GM12878 (cell line): ENCODE measurements around the gene RPL27. TPM values are rescaled to one million over a fixed set of nuclear protein-coding genes. Genes with fewer than 3 reads are reported as not detected.

ENCODE experiments used
- CBX5 ChIP-seq: sonication (generic); IDR thresholded peaks from 2 replicates; pipeline ENCODE4 v1.6.1; 2016; ENCODE audit warnings: low read depth, moderate library complexity, mild to moderate bottlenecking, inconsistent platforms
- DPF2 ChIP-seq: fragments of 450-650 bp; IDR thresholded peaks from 2 replicates; pipeline ENCODE4 v1.6.1; 2017; ENCODE audit warnings: mild to moderate bottlenecking
- GABPA ChIP-seq: IDR thresholded peaks from 2 replicates; pipeline ENCODE4 v1.6.1; 2014; ENCODE audit warnings: antibody characterized with exemption, low read depth, mild to moderate bottlenecking, inconsistent platforms
- IKZF1 ChIP-seq: fragments of 450-650 bp; conservative IDR thresholded peaks from 2 replicates; pipeline ENCODE4 v1.6.1; 2017; ENCODE audit warnings: antibody characterized with exemption, mild to moderate bottlenecking
- KLF5 ChIP-seq: fragments of 450-650 bp; IDR thresholded peaks from 2 replicates; pipeline ENCODE4 v1.6.1; 2014; ENCODE audit warnings: mild to moderate bottlenecking; ENCODE audit not compliant: partially characterized antibody
- MEF2A ChIP-seq: IDR thresholded peaks from 2 replicates; pipeline ENCODE4 v1.6.1; 2011; ENCODE audit warnings: low read depth, mild to moderate bottlenecking, low read length, moderate library complexity; ENCODE audit not compliant: insufficient read depth
- MEF2B ChIP-seq: fragments of 450-650 bp; IDR thresholded peaks from 2 replicates; pipeline ENCODE4 v1.6.1; 2018; ENCODE audit warnings: mild to moderate bottlenecking, moderate library complexity; ENCODE audit not compliant: partially characterized antibody, poor library complexity, severe bottlenecking
- MXI1 ChIP-seq: fragments of 150-350 bp; IDR thresholded peaks from 2 replicates; pipeline ENCODE4 v1.6.1; 2011; ENCODE audit warnings: low read depth, mild to moderate bottlenecking, inconsistent platforms, low read length, improper control_type of control experiment
- NFYA ChIP-seq: IDR thresholded peaks from 2 replicates; pipeline ENCODE4 v1.6.1; 2011; ENCODE audit warnings: low read depth, mild to moderate bottlenecking, low read length, improper control_type of control experiment, borderline replicate concordance
- NR2C1 ChIP-seq: fragments of 450-650 bp; IDR thresholded peaks from 2 replicates; pipeline ENCODE4 v1.6.1; 2017; ENCODE audit warnings: antibody characterized with exemption, mild to moderate bottlenecking, moderate library complexity
- NRF1 ChIP-seq: conservative IDR thresholded peaks from 2 replicates; pipeline ENCODE4 v1.6.1; 2011; ENCODE audit warnings: mild to moderate bottlenecking, low read depth, low read length, improper control_type of control experiment
- RAD51 ChIP-seq: fragments of 450-650 bp; IDR thresholded peaks from 2 replicates; pipeline ENCODE4 v1.6.1; 2016; ENCODE audit warnings: moderate library complexity, mild to moderate bottlenecking, inconsistent platforms
- SIX5 ChIP-seq: IDR thresholded peaks from 2 replicates; pipeline ENCODE4 v1.6.1; 2011; ENCODE audit warnings: mild to moderate bottlenecking, low read depth, low read length, moderate library complexity; ENCODE audit not compliant: severe bottlenecking
- STAT3 ChIP-seq: IDR thresholded peaks from 2 replicates; pipeline ENCODE4 v1.6.1; 2011; ENCODE audit warnings: low read depth, low read length, improper control_type of control experiment
- YBX1 ChIP-seq: fragments of 450-650 bp; IDR thresholded peaks from 2 replicates; pipeline ENCODE4 v1.6.1; 2016; ENCODE audit warnings: antibody characterized with exemption
- ZNF24 ChIP-seq: fragments of 450-650 bp; IDR thresholded peaks from 2 replicates; pipeline ENCODE4 v1.6.1; 2017; ENCODE audit warnings: antibody characterized with exemption, mild to moderate bottlenecking
- polyA plus RNA-seq, 11 experiments: library from polyadenylated mRNA; depleted of rRNA in 4 of 11; unstranded in 6 of 11; stranded (reverse) in 5 of 11; fragments of >200 nt; fragmentation: Nextera tagmentation in 4 of 11; fragmentation: Illumina TruSeq in 1 of 11; extraction: Ambion mirVana in 4 of 11; extraction: Trizol in 1 of 11; gene quantifications; 1 replicate in 1 of 11; 2 replicates in 10 of 11; pipeline versions ENCODE4 v1.2.1 to v1.2.3, GENCODE V29; 2011 to 2016; ENCODE audit warnings: inconsistent platforms in 2 of 11, missing spikeins in 2 of 11, low read depth in 1 of 11
- total RNA-seq, 4 experiments: library from RNA; depleted of rRNA in 3 of 4; stranded (reverse); fragments of >200 nt in 3 of 4; fragmentation: Illumina TruSeq in 1 of 4; extraction: Trizol in 1 of 4; gene quantifications; 2 replicates each; pipeline versions ENCODE4 v1.2.1 to v1.2.3, GENCODE V29; 2013 to 2021
- TF ChIP-seq, protein P1 (sequence below): IDR thresholded peaks from 2 replicates; pipeline ENCODE4 v1.6.1; 2011; ENCODE audit warnings: borderline replicate concordance, low read depth, mild to moderate bottlenecking, moderate library complexity, low read length; ENCODE audit not compliant: insufficient read depth, poor library complexity, severe bottlenecking
- TF ChIP-seq, protein P2 (sequence below): IDR thresholded peaks from 2 replicates; pipeline ENCODE4 v1.6.1; 2012; ENCODE audit warnings: low read depth, low read length, improper control_type of control experiment
- TF ChIP-seq, protein P3 (sequence below): fragments of 450-650 bp; formaldehyde crosslinking; IDR thresholded peaks from 2 replicates; pipeline ENCODE4 v1.4.0; 2020; ENCODE audit warnings: mild to moderate bottlenecking, moderate library complexity
- TF ChIP-seq, protein P4 (sequence below): fragments of 450-650 bp; IDR thresholded peaks from 2 replicates; pipeline ENCODE4 v1.6.1; 2014; ENCODE audit warnings: mild to moderate bottlenecking

The RPL27 gene
- total and polyA plus RNA-seq, 10 of the 15 experiments (the other 5 are each of a cell fraction or from before 2014, with no cell fraction given): 1,748 to 6,934 (median 3,779) TPM

DNA sequence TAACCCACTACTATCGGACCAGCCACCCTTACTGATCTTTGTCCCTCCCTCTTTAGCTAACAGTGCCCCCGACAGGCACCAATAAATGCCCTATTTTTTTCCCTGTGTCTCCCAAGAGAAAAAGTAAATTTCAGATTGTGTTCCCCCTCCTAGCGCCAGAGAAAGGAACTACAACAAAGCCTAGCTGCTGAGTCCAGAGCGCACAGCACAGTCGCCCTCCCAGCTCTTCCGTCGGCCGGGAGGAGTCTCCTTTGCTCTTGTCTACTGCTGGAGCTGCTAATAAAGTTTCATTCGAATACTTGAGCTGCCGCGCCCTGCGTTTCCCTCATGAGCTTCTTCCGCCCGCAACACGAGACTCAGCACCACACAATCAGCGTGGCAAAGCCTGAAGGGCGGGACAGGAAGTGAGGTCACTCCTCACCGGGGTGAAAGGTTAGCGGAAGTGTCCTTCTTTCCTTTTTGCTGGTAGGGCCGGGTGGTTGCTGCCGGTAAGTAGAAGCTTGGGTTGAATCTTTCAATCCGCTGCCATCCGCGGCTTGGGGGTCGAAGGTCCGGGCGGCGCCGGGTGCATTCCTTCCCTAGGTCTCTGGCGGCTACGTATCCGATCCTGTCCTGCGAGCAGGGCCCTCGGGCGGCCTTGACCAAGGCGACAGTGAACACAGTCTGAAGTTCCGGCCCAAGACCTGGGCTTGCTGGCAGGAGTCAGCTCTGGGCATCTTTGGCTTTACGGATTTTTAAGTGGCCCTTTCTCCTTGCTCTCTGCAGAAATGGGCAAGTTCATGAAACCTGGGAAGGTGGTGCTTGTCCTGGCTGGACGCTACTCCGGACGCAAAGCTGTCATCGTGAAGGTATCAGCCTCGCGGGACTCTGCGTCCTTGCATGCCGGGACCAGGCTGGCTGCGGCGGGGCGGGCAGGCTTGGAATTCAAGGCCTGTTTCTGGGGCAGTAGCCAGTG lies at the start of gene RPL27 (continued):
- TF ChIP-seq NFYA (no peak), NRF1 (no peak), MEF2B (peak; percentile 83), CBX5 (peak; percentile 93; the same call in 1 of the 2 replicates), MEF2A (peak; percentile 69; the same call in 1 of the 2 replicates), KLF5 (peak; percentile 91), MXI1 (peak; percentile 98), STAT3 (no peak; the same call in 1 of the 2 replicates), NR2C1 (peak; percentile 99), ZNF24 (no peak; the same call in 1 of the 2 replicates), RAD51 (peak; percentile 85), GABPA (peak; percentile 97), DPF2 (0 out of 2 replicates have a peak, but pooled peaks have one; percentile 53), IKZF1 (peak; percentile 93), SIX5 (peak; percentile 73), YBX1 (no peak)
- TF ChIP-seq, protein P1, sequence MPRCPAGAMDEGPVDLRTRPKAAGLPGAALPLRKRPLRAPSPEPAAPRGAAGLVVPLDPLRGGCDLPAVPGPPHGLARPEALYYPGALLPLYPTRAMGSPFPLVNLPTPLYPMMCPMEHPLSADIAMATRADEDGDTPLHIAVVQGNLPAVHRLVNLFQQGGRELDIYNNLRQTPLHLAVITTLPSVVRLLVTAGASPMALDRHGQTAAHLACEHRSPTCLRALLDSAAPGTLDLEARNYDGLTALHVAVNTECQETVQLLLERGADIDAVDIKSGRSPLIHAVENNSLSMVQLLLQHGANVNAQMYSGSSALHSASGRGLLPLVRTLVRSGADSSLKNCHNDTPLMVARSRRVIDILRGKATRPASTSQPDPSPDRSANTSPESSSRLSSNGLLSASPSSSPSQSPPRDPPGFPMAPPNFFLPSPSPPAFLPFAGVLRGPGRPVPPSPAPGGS: peak; percentile 31
- TF ChIP-seq, protein P2, sequence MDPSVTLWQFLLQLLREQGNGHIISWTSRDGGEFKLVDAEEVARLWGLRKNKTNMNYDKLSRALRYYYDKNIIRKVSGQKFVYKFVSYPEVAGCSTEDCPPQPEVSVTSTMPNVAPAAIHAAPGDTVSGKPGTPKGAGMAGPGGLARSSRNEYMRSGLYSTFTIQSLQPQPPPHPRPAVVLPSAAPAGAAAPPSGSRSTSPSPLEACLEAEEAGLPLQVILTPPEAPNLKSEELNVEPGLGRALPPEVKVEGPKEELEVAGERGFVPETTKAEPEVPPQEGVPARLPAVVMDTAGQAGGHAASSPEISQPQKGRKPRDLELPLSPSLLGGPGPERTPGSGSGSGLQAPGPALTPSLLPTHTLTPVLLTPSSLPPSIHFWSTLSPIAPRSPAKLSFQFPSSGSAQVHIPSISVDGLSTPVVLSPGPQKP: peak; percentile 87
- TF ChIP-seq, protein P3, sequence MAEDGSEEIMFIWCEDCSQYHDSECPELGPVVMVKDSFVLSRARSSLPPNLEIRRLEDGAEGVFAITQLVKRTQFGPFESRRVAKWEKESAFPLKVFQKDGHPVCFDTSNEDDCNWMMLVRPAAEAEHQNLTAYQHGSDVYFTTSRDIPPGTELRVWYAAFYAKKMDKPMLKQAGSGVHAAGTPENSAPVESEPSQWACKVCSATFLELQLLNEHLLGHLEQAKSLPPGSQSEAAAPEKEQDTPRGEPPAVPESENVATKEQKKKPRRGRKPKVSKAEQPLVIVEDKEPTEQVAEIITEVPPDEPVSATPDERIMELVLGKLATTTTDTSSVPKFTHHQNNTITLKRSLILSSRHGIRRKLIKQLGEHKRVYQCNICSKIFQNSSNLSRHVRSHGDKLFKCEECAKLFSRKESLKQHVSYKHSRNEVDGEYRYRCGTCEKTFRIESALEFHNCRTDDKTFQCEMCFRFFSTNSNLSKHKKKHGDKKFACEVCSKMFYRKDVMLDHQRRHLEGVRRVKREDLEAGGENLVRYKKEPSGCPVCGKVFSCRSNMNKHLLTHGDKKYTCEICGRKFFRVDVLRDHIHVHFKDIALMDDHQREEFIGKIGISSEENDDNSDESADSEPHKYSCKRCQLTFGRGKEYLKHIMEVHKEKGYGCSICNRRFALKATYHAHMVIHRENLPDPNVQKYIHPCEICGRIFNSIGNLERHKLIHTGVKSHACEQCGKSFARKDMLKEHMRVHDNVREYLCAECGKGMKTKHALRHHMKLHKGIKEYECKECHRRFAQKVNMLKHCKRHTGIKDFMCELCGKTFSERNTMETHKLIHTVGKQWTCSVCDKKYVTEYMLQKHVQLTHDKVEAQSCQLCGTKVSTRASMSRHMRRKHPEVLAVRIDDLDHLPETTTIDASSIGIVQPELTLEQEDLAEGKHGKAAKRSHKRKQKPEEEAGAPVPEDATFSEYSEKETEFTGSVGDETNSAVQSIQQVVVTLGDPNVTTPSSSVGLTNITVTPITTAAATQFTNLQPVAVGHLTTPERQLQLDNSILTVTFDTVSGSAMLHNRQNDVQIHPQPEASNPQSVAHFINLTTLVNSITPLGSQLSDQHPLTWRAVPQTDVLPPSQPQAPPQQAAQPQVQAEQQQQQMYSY (CRISPR knock-in tag): no peak
- TF ChIP-seq, protein P4, sequence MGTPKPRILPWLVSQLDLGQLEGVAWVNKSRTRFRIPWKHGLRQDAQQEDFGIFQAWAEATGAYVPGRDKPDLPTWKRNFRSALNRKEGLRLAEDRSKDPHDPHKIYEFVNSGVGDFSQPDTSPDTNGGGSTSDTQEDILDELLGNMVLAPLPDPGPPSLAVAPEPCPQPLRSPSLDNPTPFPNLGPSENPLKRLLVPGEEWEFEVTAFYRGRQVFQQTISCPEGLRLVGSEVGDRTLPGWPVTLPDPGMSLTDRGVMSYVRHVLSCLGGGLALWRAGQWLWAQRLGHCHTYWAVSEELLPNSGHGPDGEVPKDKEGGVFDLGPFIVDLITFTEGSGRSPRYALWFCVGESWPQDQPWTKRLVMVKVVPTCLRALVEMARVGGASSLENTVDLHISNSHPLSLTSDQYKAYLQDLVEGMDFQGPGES: peak; percentile 19; the same call in 1 of the 2 replicates
